Panc1 (cell line): ENCODE data around the gene ZFYVE26.

ENCODE experiments used
- SIN3A ChIP-seq: IDR thresholded peaks from 2 replicates; pipeline ENCODE4 v1.6.1; 2012; ENCODE audit warnings: low read depth, mild to moderate bottlenecking, low read length, moderate library complexity, borderline replicate concordance; ENCODE audit not compliant: insufficient read depth
- TF ChIP-seq, protein P1 (sequence below): fragments of 450-650 bp; IDR thresholded peaks from 2 replicates; pipeline ENCODE4 v1.5.1; 2017; ENCODE audit warnings: mild to moderate bottlenecking
- TF ChIP-seq, protein P2 (sequence below), 2 experiments: IDR thresholded peaks; 2 replicates each; pipeline ENCODE4 v1.6.1; 2011 to 2012; ENCODE audit warnings: low read depth in 2 of 2, control low read depth in 1 of 2, low read length in 1 of 2, mild to moderate bottlenecking in 1 of 2, moderate library complexity in 1 of 2; ENCODE audit not compliant: insufficient read depth in 1 of 2

DNA sequence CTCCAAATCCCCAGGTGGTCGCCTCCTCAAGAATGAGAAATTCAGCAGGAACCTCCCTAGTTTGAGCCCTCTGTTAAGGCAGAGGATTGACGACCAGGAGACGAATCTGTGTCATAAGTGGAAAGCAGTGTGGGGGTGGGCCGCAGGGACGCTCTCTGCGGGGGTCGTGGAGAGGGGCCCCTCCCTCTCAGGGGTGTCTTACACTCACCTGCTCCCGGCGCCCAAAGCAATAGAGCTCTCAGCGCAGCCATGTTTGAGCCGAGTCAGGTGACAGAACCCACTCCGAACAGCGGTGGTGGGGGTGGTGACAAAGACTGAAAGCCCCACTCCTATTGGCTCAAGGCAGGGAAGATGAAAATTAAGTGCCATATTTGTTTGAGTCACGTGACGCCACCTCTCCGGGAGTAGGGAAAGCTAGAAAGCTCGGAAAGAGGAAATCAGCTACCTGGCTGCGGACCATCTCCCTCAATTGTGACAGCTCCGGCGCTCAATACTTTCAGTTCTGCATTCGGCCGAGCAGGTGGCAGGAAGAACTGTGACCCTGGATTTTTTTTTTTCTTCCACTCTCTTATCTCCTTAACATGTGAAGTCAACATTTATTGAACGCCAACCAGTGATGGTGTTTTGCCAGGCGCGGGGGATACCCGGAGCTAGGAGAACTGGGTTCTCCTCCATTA is at the start of gene ZFYVE26:
- peak; percentile 91; the same call in 1 of the 2 replicates for TF ChIP-seq SIN3A
- TF ChIP-seq, protein P1, sequence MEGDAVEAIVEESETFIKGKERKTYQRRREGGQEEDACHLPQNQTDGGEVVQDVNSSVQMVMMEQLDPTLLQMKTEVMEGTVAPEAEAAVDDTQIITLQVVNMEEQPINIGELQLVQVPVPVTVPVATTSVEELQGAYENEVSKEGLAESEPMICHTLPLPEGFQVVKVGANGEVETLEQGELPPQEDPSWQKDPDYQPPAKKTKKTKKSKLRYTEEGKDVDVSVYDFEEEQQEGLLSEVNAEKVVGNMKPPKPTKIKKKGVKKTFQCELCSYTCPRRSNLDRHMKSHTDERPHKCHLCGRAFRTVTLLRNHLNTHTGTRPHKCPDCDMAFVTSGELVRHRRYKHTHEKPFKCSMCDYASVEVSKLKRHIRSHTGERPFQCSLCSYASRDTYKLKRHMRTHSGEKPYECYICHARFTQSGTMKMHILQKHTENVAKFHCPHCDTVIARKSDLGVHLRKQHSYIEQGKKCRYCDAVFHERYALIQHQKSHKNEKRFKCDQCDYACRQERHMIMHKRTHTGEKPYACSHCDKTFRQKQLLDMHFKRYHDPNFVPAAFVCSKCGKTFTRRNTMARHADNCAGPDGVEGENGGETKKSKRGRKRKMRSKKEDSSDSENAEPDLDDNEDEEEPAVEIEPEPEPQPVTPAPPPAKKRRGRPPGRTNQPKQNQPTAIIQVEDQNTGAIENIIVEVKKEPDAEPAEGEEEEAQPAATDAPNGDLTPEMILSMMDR = no peak
- TF ChIP-seq, protein P2, sequence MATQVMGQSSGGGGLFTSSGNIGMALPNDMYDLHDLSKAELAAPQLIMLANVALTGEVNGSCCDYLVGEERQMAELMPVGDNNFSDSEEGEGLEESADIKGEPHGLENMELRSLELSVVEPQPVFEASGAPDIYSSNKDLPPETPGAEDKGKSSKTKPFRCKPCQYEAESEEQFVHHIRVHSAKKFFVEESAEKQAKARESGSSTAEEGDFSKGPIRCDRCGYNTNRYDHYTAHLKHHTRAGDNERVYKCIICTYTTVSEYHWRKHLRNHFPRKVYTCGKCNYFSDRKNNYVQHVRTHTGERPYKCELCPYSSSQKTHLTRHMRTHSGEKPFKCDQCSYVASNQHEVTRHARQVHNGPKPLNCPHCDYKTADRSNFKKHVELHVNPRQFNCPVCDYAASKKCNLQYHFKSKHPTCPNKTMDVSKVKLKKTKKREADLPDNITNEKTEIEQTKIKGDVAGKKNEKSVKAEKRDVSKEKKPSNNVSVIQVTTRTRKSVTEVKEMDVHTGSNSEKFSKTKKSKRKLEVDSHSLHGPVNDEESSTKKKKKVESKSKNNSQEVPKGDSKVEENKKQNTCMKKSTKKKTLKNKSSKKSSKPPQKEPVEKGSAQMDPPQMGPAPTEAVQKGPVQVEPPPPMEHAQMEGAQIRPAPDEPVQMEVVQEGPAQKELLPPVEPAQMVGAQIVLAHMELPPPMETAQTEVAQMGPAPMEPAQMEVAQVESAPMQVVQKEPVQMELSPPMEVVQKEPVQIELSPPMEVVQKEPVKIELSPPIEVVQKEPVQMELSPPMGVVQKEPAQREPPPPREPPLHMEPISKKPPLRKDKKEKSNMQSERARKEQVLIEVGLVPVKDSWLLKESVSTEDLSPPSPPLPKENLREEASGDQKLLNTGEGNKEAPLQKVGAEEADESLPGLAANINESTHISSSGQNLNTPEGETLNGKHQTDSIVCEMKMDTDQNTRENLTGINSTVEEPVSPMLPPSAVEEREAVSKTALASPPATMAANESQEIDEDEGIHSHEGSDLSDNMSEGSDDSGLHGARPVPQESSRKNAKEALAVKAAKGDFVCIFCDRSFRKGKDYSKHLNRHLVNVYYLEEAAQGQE (IDR thresholded peaks at IDR 0.05; ENCODE audit: insufficient read depth in 1 of 2, low read depth in 2 of 2, low read length in 1 of 2) = no peak
